Neuronal stem cell (in vitro differentiated cells): Measurements from ENCODE around the gene NLN.

ENCODE experiments used
- DNase-seq: peaks from one replicate; pipeline ENCODE4 v3.0.0-alpha.2; 2013; ENCODE audit warnings: low spot score
- H2AFZ ChIP-seq: one replicate; pipeline ENCODE4 v1.6.1; 2013; ENCODE audit warnings: mild to moderate bottlenecking, low read length, inconsistent platforms
- H2AK5ac ChIP-seq: 2 replicates; pipeline ENCODE4 v1.6.1; 2013; ENCODE audit warnings: low read depth, mild to moderate bottlenecking, inconsistent platforms, low read length, moderate library complexity, mixed read lengths
- H2BK120ac ChIP-seq: 2 replicates; pipeline ENCODE4 v1.6.1; 2013; ENCODE audit warnings: low read depth, mild to moderate bottlenecking, inconsistent platforms, low read length, moderate library complexity, mixed read lengths
- H2BK12ac ChIP-seq: one replicate; pipeline ENCODE4 v1.6.1; 2013; ENCODE audit warnings: low read length, inconsistent platforms
- H2BK15ac ChIP-seq: 2 replicates; pipeline ENCODE4 v1.6.1; 2013; ENCODE audit warnings: mild to moderate bottlenecking, low read length, inconsistent platforms, mixed read lengths
- H2BK5ac ChIP-seq: one replicate; pipeline ENCODE4 v1.6.1; 2013; ENCODE audit warnings: inconsistent platforms, mild to moderate bottlenecking, low read length, moderate library complexity
- H3K14ac ChIP-seq: one replicate; pipeline ENCODE4 v1.6.1; 2013; ENCODE audit warnings: low read length, inconsistent platforms
- H3K18ac ChIP-seq: 2 replicates; pipeline ENCODE4 v1.6.1; 2013; ENCODE audit warnings: low read length, inconsistent platforms
- H3K23ac ChIP-seq: 2 replicates; pipeline ENCODE4 v1.6.1; 2013; ENCODE audit warnings: low read depth, mild to moderate bottlenecking, mixed read lengths, low read length, inconsistent platforms; ENCODE audit not compliant: poor library complexity
- H3K27ac ChIP-seq: replicated peaks from 3 replicates; pipeline ENCODE4 v1.5.1; 2013; ENCODE audit warnings: low read length, inconsistent platforms
- H3K27me3 ChIP-seq, 3 experiments: 2 replicates each; pipeline ENCODE4 v1.6.1; 2013; ENCODE audit warnings: low read length in 3 of 3, mild to moderate bottlenecking in 2 of 3, inconsistent platforms in 1 of 3, low read depth in 1 of 3, mixed read lengths in 1 of 3, moderate library complexity in 1 of 3; ENCODE audit not compliant: control insufficient read depth in 3 of 3, insufficient read depth in 3 of 3
- H3K36me3 ChIP-seq, 2 donors: replicated peaks in 1 of 2; 2 replicates each; pipeline ENCODE4 v1.6.1; 2013; ENCODE audit warnings: low read length in 2 of 2; ENCODE audit not compliant: control insufficient read depth in 2 of 2, insufficient read depth in 2 of 2
- H3K4ac ChIP-seq: 2 replicates; pipeline ENCODE4 v1.6.1; 2013; ENCODE audit warnings: inconsistent platforms, mild to moderate bottlenecking, low read length, moderate library complexity
- H3K4me1 ChIP-seq, 2 donors: 1 replicate in 1 of 2; 2 replicates in 1 of 2; pipeline ENCODE4 v1.6.1; 2013; ENCODE audit warnings: low read length in 2 of 2, low read depth in 1 of 2; ENCODE audit not compliant: control insufficient read depth in 2 of 2, insufficient read depth in 1 of 2
- H3K4me2 ChIP-seq: one replicate; pipeline ENCODE4 v1.6.1; 2013; ENCODE audit warnings: mild to moderate bottlenecking, low read length, inconsistent platforms; ENCODE audit not compliant: insufficient read depth, poor library complexity, severe bottlenecking
- H3K4me3 ChIP-seq, 2 donors: 2 replicates each; pipeline ENCODE4 v1.5.1; 2013; ENCODE audit warnings: low read length in 2 of 2, mild to moderate bottlenecking in 2 of 2, inconsistent platforms in 1 of 2, moderate library complexity in 1 of 2
- H3K79me1 ChIP-seq: one replicate; pipeline ENCODE4 v1.6.1; 2013; ENCODE audit warnings: low read depth, mild to moderate bottlenecking, inconsistent platforms, low read length, moderate library complexity
- H3K9ac ChIP-seq: one replicate; pipeline ENCODE4 v1.6.1; 2013; ENCODE audit warnings: mild to moderate bottlenecking, low read depth, low read length, inconsistent platforms; ENCODE audit not compliant: poor library complexity
- H3K9me3 ChIP-seq, 2 donors: replicated peaks in 1 of 2; 2 replicates each; pipeline versions ENCODE3 to v1.6.1; 2013; ENCODE audit warnings: low read length in 2 of 2, mild to moderate bottlenecking in 2 of 2, inconsistent platforms in 1 of 2, low read depth in 1 of 2, mixed read lengths in 1 of 2, moderate library complexity in 1 of 2; ENCODE audit not compliant: control insufficient read depth in 2 of 2, insufficient read depth in 1 of 2
- H4K8ac ChIP-seq: one replicate; pipeline ENCODE4 v1.6.1; 2013; ENCODE audit warnings: low read depth, mild to moderate bottlenecking, inconsistent platforms, low read length, moderate library complexity
- H4K91ac ChIP-seq: one replicate; pipeline ENCODE4 v1.6.1; 2013; ENCODE audit warnings: low read length, low read depth, mild to moderate bottlenecking, inconsistent platforms; ENCODE audit not compliant: poor library complexity
- WGBS, 2 donors: extraction: QIAGEN DNeasy Blood & Tissue Kit; methylation state at CpG; one replicate each; pipeline ENCODE4 v1.1.7; 2013; ENCODE audit warnings: missing lambda C conversion rate in 2 of 2, mixed read lengths in 1 of 2; ENCODE audit not compliant: insufficient read length in 2 of 2, insufficient replicate concordance in 1 of 2; ENCODE audit errors: extremely low coverage in 2 of 2; 5-methylcytosine and 5-hydroxymethylcytosine counted together

The NLN gene

GRCh38 chr5:65737842-65738241, 15.8 kb downstream of the NLN start:
- Histone ChIP-seq H4K8ac (no peak overlapping the region), H3K9ac (no peak overlapping the region), H3K4ac (no peak overlapping the region), H2AFZ (no peak overlapping the region), H3K4me1 (no peaks in the 10 kb centered on the region), H3K4me3 (no peak overlapping the region), H2AK5ac (no peak overlapping the region), H3K23ac (no peak overlapping the region), H2BK120ac (no peak overlapping the region), H2BK5ac (no peak overlapping the region), H3K18ac (no peak overlapping the region), H2BK12ac (no peak overlapping the region), H3K4me2 (no peak overlapping the region), H2BK15ac (no peak overlapping the region), H3K36me3 (no peaks in the 10 kb centered on the region), H3K9me3 (peaks cover 0 to 5% of the 10 kb centered on the region in 2 donors), H3K27me3 (no peaks in the 10 kb centered on the region), H3K27ac (no peak overlapping the region), H4K91ac (no peak overlapping the region), H3K79me1 (no peaks in the 10 kb centered on the region), H3K14ac (no peak overlapping the region)
- no peak for DNase-seq
- WGBS, 2 donors: no CpG with 5 or more reads among the region's 7 CpGs

- Histone ChIP-seq H4K8ac (no peak overlapping the region), H3K27me3 (no peaks in the 10 kb centered on the region), H3K27ac (no peak overlapping the region), H3K14ac (no peak overlapping the region), H2BK15ac (no peak overlapping the region), H3K79me1 (no peaks in the 10 kb centered on the region), H3K4me2 (no peak overlapping the region), H2AK5ac (no peak overlapping the region), H4K91ac (no peak overlapping the region), H2BK120ac (no peak overlapping the region), H3K4me1 (no peaks in the 10 kb centered on the region), H3K23ac (no peak overlapping the region), H3K4ac (no peak overlapping the region), H3K9ac (no peak overlapping the region), H3K36me3 (no peaks in the 10 kb centered on the region), H3K4me3 (no peak overlapping the region), H3K9me3 (peaks cover 0 to 5% of the 10 kb centered on the region in 2 donors), H2BK12ac (no peak overlapping the region), H3K18ac (no peak overlapping the region), H2AFZ (no peak overlapping the region), H2BK5ac (no peak overlapping the region)
- DNase-seq: no peak
- no CpG with 5 or more reads among the region's 4 CpGs for WGBS, 2 donors
Observed at GRCh38 chr5:65738305-65738704, 16.3 kb downstream of the NLN start.

- peaks cover 0 to 5% of the 10 kb centered on the region in 2 donors for H3K9me3 ChIP-seq
- H3K4me3 ChIP-seq: no peak overlapping the region
- H3K4me1 ChIP-seq: no peaks in the 10 kb centered on the region
- no peak overlapping the region for H2BK120ac ChIP-seq
- H3K23ac ChIP-seq: no peak overlapping the region
- DNase-seq: no peak
- no peaks in the 10 kb centered on the region for H3K36me3 ChIP-seq
- no peak overlapping the region for H3K9ac ChIP-seq
- H2BK12ac ChIP-seq: no peak overlapping the region
- no peak overlapping the region for H3K4me2 ChIP-seq
- no peaks in the 10 kb centered on the region for H3K79me1 ChIP-seq
- no peak overlapping the region for H4K8ac ChIP-seq
- H2AK5ac ChIP-seq: no peak overlapping the region
- H3K14ac ChIP-seq: no peak overlapping the region
- H4K91ac ChIP-seq: no peak overlapping the region
- H3K18ac ChIP-seq: no peak overlapping the region
- H3K4ac ChIP-seq: no peak overlapping the region
- no peak overlapping the region for H3K27ac ChIP-seq
- no peak overlapping the region for H2AFZ ChIP-seq
- H2BK15ac ChIP-seq: no peak overlapping the region
- no peaks in the 10 kb centered on the region for H3K27me3 ChIP-seq
- no peak overlapping the region for H2BK5ac ChIP-seq
Observed at GRCh38 chr5:65739162-65739561, 17.2 kb downstream of the NLN start.

GRCh38 chr5:65742565-65743231, 20.7 kb downstream of the NLN start:
- Histone ChIP-seq H2AFZ (no peak overlapping the region), H3K4ac (no peak overlapping the region), H3K36me3 (no peaks in the 10 kb centered on the region), H2BK5ac (no peak overlapping the region), H3K27ac (no peak overlapping the region), H3K27me3 (no peaks in the 10 kb centered on the region), H3K9me3 (peaks cover 2 to 5% of the 10 kb centered on the region in 2 donors), H2BK120ac (no peak overlapping the region), H3K9ac (no peak overlapping the region), H2BK12ac (no peak overlapping the region), H3K4me1 (no peaks in the 10 kb centered on the region), H4K91ac (no peak overlapping the region), H3K4me2 (no peak overlapping the region), H3K23ac (no peak overlapping the region), H2AK5ac (no peak overlapping the region), H3K18ac (no peak overlapping the region), H4K8ac (no peak overlapping the region), H3K4me3 (no peak overlapping the region), H3K14ac (no peak overlapping the region), H2BK15ac (no peak overlapping the region), H3K79me1 (no peaks in the 10 kb centered on the region)
- no CpG with 5 or more reads among the region's 4 CpGs for WGBS, 2 donors
- no peak for DNase-seq
